ENCODE measurements around the gene PLOD2. TPM values are rescaled to one million over a fixed set of nuclear protein-coding genes. Genes with fewer than 3 reads are reported as not detected.

The PLOD2 gene
- total and polyA plus RNA-seq, 2 of the 4 experiments (the other 2 are of a cell fraction), result 84.0 to 117 TPM

DNA sequence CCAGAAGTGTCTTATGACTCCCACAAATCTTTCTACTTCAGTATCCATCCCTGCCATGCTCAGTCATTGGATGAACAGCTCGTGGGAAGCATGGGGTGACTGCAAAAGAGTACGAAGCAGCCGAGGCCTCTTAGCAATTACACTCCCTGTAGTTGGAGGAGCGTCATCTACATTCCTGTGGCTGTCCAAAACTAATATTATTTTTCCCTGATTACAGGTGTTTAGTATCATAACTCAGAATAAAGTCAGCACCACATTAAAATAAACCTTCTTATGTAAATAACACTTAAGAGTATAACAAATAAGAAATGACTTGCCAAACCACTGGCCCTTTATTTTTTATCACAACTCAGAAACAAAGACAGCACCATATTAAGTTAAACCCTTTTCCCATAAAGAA lies 141.5 kb downstream of the PLOD2 start:
- no peaks in the 10 kb centered on the region for H4K20me1 ChIP-seq (ENCODE audit: insufficient read depth, low read length)
- no peak overlapping the region for H3K14ac ChIP-seq (replicated peaks; ENCODE audit: low read depth, low read length)
- H3K4me2 ChIP-seq (ENCODE audit: low read depth, low read length), result no peak overlapping the region
- no peak overlapping the region for H4K8ac ChIP-seq (ENCODE audit: low read depth in 2 of 2, low read length in 2 of 2)
- no TSS peak for BruUV-seq (replicated peaks)
- in situ Hi-C loops (cut with MboI; ENCODE audit: low sequenced_read_pairs) (no loop called here), dilution Hi-C loops (cut with HindIII; ENCODE audit: low sequenced_read_pairs, unreplicated experiment) (no loop called here), intact Hi-C loops (cut with micrococcal nuclease) (no loop called here)
- TF ChIP-seq MAZ (IDR thresholded peaks at IDR 0.05; ENCODE audit: borderline replicate concordance, low read depth, low read length), result no peak
- no peak for TF ChIP-seq POLR2A (IDR thresholded peaks at IDR 0.05; ENCODE audit: low read depth, low read length)
- TF ChIP-seq, protein P1, sequence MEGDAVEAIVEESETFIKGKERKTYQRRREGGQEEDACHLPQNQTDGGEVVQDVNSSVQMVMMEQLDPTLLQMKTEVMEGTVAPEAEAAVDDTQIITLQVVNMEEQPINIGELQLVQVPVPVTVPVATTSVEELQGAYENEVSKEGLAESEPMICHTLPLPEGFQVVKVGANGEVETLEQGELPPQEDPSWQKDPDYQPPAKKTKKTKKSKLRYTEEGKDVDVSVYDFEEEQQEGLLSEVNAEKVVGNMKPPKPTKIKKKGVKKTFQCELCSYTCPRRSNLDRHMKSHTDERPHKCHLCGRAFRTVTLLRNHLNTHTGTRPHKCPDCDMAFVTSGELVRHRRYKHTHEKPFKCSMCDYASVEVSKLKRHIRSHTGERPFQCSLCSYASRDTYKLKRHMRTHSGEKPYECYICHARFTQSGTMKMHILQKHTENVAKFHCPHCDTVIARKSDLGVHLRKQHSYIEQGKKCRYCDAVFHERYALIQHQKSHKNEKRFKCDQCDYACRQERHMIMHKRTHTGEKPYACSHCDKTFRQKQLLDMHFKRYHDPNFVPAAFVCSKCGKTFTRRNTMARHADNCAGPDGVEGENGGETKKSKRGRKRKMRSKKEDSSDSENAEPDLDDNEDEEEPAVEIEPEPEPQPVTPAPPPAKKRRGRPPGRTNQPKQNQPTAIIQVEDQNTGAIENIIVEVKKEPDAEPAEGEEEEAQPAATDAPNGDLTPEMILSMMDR (conservative IDR thresholded peaks at IDR 0.05; ENCODE audit: low read depth, low read length), result no peak
- TF ChIP-seq SMC3 (IDR thresholded peaks at IDR 0.05; ENCODE audit: low read depth, low read length), result no peak
- TF ChIP-seq CHD1 (IDR thresholded peaks at IDR 0.05; ENCODE audit: low read depth, low read length), result no peak
- TF ChIP-seq MXI1 (IDR thresholded peaks at IDR 0.05; ENCODE audit: borderline replicate concordance, low read depth, low read length), result no peak
- TF ChIP-seq FOS (IDR thresholded peaks at IDR 0.05; ENCODE audit: low read depth, low read length), result no peak
- TF ChIP-seq RFX5 (IDR thresholded peaks at IDR 0.05; ENCODE audit: low read depth, low read length), result no peak
- TF ChIP-seq BHLHE40 (IDR thresholded peaks at IDR 0.05; ENCODE audit: low read depth, low read length), result no peak
- no peak overlapping the region for H2BK5ac ChIP-seq (ENCODE audit: low read depth, low read length, poor library complexity, severe bottlenecking)
- H2BK120ac ChIP-seq (ENCODE audit: low read depth, low read length), result no peak overlapping the region
- no peak overlapping the region for H4K91ac ChIP-seq (ENCODE audit: insufficient read depth, low read depth, low read length)
- no peak overlapping the region for H4K5ac ChIP-seq (ENCODE audit: low read depth, low read length)
- no peak overlapping the region for H2BK20ac ChIP-seq (ENCODE audit: low read depth, low read length)
- no peaks in the 10 kb centered on the region for H3K4me1 ChIP-seq (ENCODE audit: control insufficient read depth, insufficient read depth, low read length)
- ATAC-seq (ENCODE audit: low read depth) (no peak), DNase-seq (peak; percentile 8)
- H3K9ac ChIP-seq (ENCODE audit: low read depth, low read length), result no peak overlapping the region
- no peak overlapping the region for H2AFZ ChIP-seq (replicated peaks; ENCODE audit: low read length, poor library complexity)
- H3K9me1 ChIP-seq (ENCODE audit: insufficient read depth, low read length), result no peaks in the 10 kb centered on the region
- H3K4me3 ChIP-seq (ENCODE audit: insufficient read depth, low read depth, low read length), result no peak overlapping the region
- ChIA-PET CTCF (no interaction called here), POLR2A (ENCODE audit: unreplicated experiment) (no interaction called here)
- H3K27ac ChIP-seq (ENCODE audit: insufficient read depth, low read length), result no peak overlapping the region
- H3K36me3 ChIP-seq (ENCODE audit: control insufficient read depth, insufficient read depth, low read length), result no peaks in the 10 kb centered on the region
- no peak overlapping the region for H2AK5ac ChIP-seq (ENCODE audit: low read depth, low read length)
- H3K4ac ChIP-seq (ENCODE audit: low read depth, low read length), result no peak overlapping the region
- no peak overlapping the region for H2BK15ac ChIP-seq (ENCODE audit: low read depth, low read length)
- H3K27me3 ChIP-seq (ENCODE audit: control insufficient read depth, insufficient read depth, low read length), result no peaks in the 10 kb centered on the region
- no peak overlapping the region for H3K18ac ChIP-seq (ENCODE audit: low read depth, low read length)
- WGBS, 2 experiments (ENCODE audit: extremely low coverage in 2 of 2, insufficient read length in 1 of 2), result no CpG with 5 or more reads among the region's 4 CpGs
- H3K9me3 ChIP-seq (ENCODE audit: control insufficient read depth, insufficient read depth, low read length), result no peaks in the 10 kb centered on the region
- no peak overlapping the region for H3K56ac ChIP-seq (ENCODE audit: extremely low read depth, insufficient read depth, low read length)
- no peak overlapping the region for H2AK9ac ChIP-seq (replicated peaks; ENCODE audit: low read depth, low read length, poor library complexity)
- H3K23ac ChIP-seq (ENCODE audit: low read depth, low read length), result no peak overlapping the region
- no peaks in the 10 kb centered on the region for H3K79me1 ChIP-seq (ENCODE audit: low read depth in 1 of 2, low read length in 2 of 2)

Other genes starting within 250 kb of the PLOD2 start
- gene PLSCR4, start 89.9 kb upstream of the PLOD2 start, total RNA-seq (2012; rRNA removed), result 2.8 and 3.8 TPM in 2 replicates
- gene PLSCR4, start 89.9 kb upstream of the PLOD2 start, polyA plus RNA-seq (2012; rRNA removed), result 3.9 and 4.4 TPM in 2 replicates

All from IMR-90 (cell line).